Endothelial cell (in vitro differentiated cells): ENCODE data around the gene RPH3AL. TPM values are rescaled to one million over a fixed set of nuclear protein-coding genes. Genes with fewer than 3 reads are reported as not detected.
"Not testable (repeated sequence)": the region's sequence is repeated elsewhere in the genome, so short reads cannot be mapped to it uniquely, and the experiment has no call there.

ENCODE experiments used
- DNase-seq: peaks from one replicate; pipeline ENCODE4 v3.0.0; 2021; ENCODE audit warnings: low spot score
- H3K27ac Mint-ChIP-seq: one replicate; pipeline ENCODE4 v1.8.0; 2021; ENCODE audit warnings: mixed read lengths, inconsistent platforms; ENCODE audit not compliant: unreplicated experiment
- H3K27me3 Mint-ChIP-seq: one replicate; pipeline ENCODE4 v1.8.0; 2021; ENCODE audit warnings: mild to moderate bottlenecking, moderate library complexity, mixed read lengths, inconsistent platforms; ENCODE audit not compliant: unreplicated experiment
- H3K36me3 Mint-ChIP-seq: one replicate; pipeline ENCODE4 v1.8.0; 2021; ENCODE audit warnings: mild to moderate bottlenecking, low read depth, mixed read lengths, inconsistent platforms; ENCODE audit not compliant: unreplicated experiment
- H3K4me1 Mint-ChIP-seq: one replicate; pipeline ENCODE4 v1.8.0; 2021; ENCODE audit warnings: mild to moderate bottlenecking, mixed read lengths, inconsistent platforms; ENCODE audit not compliant: unreplicated experiment
- H3K4me3 Mint-ChIP-seq: one replicate; pipeline ENCODE4 v1.8.0; 2021; ENCODE audit warnings: mild to moderate bottlenecking, mixed read lengths, inconsistent platforms; ENCODE audit not compliant: unreplicated experiment
- H3K9me3 Mint-ChIP-seq: one replicate; pipeline ENCODE4 v1.8.0; 2021; ENCODE audit warnings: mixed read lengths, inconsistent platforms; ENCODE audit not compliant: unreplicated experiment
- CTCF ChIP-seq: fragments of 200-600 bp; sonication (generic); IDR thresholded peaks from one replicate; pipeline ENCODE4 v1.5.0; 2021; ENCODE audit warnings: antibody characterized with exemption; ENCODE audit not compliant: unreplicated experiment
- total RNA-seq: library from RNA; stranded (reverse); fragmentation: NEBNext Ultra II Directional; extraction: Animal tissue kit (Norgen Biotek cat#: 25700); gene quantifications from one replicate; pipeline ENCODE4 v1.2.1, GENCODE V29; 2021; ENCODE audit not compliant: unreplicated experiment

Gene RPH3AL
- total RNA-seq, 1 donor from 2014 or later, result 3.4 TPM

DNA sequence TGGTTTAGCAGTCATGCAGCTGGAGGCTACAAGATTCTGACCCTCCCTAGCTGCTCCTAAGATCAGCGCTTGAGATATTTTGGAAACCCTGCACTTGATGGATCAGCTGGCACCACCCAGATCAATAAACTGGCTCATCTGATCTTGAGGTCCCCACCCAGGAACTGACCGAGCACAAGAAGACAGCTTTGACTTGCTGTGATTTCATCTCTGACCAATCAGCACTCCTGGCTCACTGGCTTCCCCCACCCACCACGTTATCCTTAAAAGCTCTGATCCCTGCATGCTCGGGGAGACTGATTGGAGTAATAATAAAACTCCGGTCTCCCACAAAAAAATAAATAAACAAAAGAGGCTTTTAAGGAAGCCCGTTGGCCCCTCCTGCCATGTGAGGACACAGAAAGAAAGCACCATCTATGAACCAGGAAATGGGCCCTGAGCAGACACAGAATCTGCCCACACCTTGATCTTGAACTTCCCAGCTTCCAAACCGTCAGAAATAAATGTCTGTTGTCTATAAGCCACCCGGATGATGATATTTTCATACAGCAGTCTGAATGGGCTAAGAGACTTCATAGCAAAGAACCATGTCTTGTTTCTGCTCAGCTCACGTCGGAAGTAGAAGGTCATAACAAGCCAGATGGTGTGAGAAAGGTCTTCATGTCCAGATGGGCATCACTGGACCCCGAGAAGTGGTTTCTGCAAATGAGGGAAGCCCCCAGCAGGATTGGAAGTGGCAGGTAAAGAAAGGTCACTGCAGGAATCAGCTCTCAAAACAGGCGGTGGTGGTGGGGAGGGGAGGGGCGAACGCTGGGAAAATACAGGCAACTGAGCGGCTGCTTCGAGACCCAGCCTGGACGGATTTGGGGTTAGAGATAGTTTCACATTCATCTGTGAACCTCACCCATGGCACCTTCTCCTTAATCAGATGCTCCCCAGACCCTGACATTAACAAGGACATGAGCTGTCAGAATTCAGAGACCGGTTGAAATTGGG is 19.8 kb upstream of the RPH3AL start:
- DNase-seq, result no peak
- TF ChIP-seq CTCF, result no peak
- Mint-ChIP-seq H3K9me3 (no peaks in the 10 kb centered on the region), H3K4me3 (no peak overlapping the region), H3K36me3 (no peaks in the 10 kb centered on the region), H3K4me1 (no peaks in the 10 kb centered on the region), H3K27me3 (no peaks in the 10 kb centered on the region), H3K27ac (no peak overlapping the region)

DNA sequence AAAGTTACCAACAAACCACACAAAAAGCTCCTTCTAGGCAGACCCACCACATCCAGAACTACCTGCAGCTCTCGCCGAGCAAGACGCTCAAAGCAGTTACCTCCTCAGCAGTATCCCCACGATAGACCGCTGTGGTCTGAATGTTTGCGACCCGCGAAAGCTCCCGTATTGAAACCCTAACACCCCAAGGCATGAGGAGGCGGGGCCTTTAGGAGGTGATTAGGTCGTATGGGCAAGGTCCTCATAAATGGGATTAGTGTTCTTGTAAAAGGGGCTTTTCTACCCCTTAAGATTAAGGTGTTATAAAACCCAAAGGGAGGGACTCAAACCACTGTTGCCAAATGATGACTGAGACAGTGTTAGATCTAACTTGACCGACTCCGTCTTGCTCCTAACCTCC is 19.0 kb upstream of the RPH3AL start:
- Mint-ChIP-seq H3K4me1 (no peaks in the 10 kb centered on the region), H3K9me3 (no peaks in the 10 kb centered on the region), H3K36me3 (no peaks in the 10 kb centered on the region), H3K4me3 (no peak overlapping the region), H3K27ac (no peak overlapping the region), H3K27me3 (no peaks in the 10 kb centered on the region)
- DNase-seq, result no peak
- no peak for TF ChIP-seq CTCF

- H3K9me3 Mint-ChIP-seq, H3K4me1 Mint-ChIP-seq, DNase-seq, H3K27ac Mint-ChIP-seq, H3K36me3 Mint-ChIP-seq, H3K27me3 Mint-ChIP-seq, H3K4me3 Mint-ChIP-seq: not testable (repeated sequence)
Measured at GRCh38 chr17:367656-368055, 15.0 kb upstream of the RPH3AL start.

DNA sequence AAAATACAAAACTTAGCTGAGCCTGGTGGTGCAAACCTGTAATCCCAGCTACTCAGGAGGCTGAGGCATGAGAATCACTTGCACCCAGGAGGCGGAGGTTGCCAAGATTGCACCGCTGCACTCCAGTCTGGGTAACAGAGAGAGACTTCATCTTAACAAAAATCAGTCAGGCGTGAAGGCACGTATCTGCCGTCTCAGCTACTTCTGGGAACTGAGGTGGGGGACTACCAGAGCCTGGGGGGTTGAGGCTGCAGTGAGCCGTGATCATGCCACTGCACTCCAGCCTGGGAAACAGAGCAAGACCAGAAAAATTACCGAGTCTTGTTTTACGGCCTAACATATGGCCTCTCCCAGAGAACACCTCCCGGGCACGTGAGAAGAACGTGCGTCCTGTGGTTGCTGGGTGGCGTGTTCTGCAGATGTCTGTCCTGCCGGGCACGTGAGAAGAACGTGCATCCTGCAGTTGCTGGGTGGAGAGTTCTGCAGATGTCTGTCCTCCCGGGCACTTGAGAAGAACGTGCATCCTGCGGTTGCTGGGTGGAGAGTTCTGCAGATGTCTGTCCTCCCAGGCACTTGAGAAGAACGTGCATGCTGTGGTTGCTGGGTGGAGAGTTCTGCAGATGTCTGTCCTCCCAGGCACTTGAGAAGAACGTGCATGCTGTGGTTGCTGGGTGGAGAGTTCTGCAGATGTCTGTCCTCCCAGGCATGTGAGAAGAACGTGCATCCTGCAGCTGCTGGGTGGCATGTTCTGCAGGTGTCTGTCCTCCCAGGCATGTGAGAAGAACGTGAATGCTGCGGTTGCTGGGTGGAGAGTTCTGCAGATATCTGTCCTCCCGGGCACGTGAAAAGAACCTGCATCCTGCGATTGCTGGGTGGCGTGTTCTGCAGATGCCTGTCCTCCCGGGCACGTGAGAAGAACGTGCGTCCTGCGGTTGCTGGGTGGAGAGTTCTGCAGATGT is 14.3 kb upstream of the RPH3AL start:
- not testable (repeated sequence) for H3K9me3 Mint-ChIP-seq, H3K27me3 Mint-ChIP-seq, H3K4me1 Mint-ChIP-seq, H3K36me3 Mint-ChIP-seq, H3K4me3 Mint-ChIP-seq, H3K27ac Mint-ChIP-seq, DNase-seq

GRCh38 chr17:364766-365165 is 12.2 kb upstream of the RPH3AL start:
- peaks cover 3% of the 10 kb centered on the region for H3K36me3 Mint-ChIP-seq
- H3K4me1 Mint-ChIP-seq, result no peaks in the 10 kb centered on the region
- no peak for TF ChIP-seq CTCF
- peaks cover 2% of the 10 kb centered on the region for H3K27me3 Mint-ChIP-seq
- no peak overlapping the region for H3K4me3 Mint-ChIP-seq
- no peaks in the 10 kb centered on the region for H3K9me3 Mint-ChIP-seq
- H3K27ac Mint-ChIP-seq, result no peak overlapping the region
- DNase-seq, result no peak
